Lower lobe of right lung (tissue), 2 donors: Measurements from ENCODE around the gene IFIT1B. TPM values are rescaled to one million over a fixed set of nuclear protein-coding genes. Genes with fewer than 3 reads are reported as not detected.
"Not testable (repeated sequence)": the region's sequence is repeated elsewhere in the genome, so short reads cannot be mapped to it uniquely, and the experiment has no call there.

ENCODE experiments used
- ATAC-seq, 2 donors: fragments of 200-7000 bp; cut with Tn5 transposase; one replicate each; pipeline ENCODE4 v1.9.1; 2020 to 2022; ENCODE audit warnings: mild to moderate bottlenecking in 2 of 2, moderate library complexity in 2 of 2
- DNase-seq: peaks from one replicate; pipeline ENCODE4 v3.0.0-alpha.2; 2020
- H3K27ac ChIP-seq: fragments of 200-600 bp; one replicate; pipeline ENCODE4 v1.8.0; 2022
- H3K27me3 ChIP-seq: fragments of 200-600 bp; one replicate; pipeline ENCODE4 v1.8.0; 2022; ENCODE audit warnings: low read depth
- H3K36me3 ChIP-seq: fragments of 200-600 bp; one replicate; pipeline ENCODE4 v1.8.0; 2022; ENCODE audit warnings: mild to moderate bottlenecking
- H3K4me1 ChIP-seq: fragments of 200-600 bp; one replicate; pipeline ENCODE4 v1.8.0; 2022
- H3K4me3 ChIP-seq: fragments of 200-600 bp; one replicate; pipeline ENCODE4 v1.8.0; 2022; ENCODE audit warnings: mild to moderate bottlenecking
- H3K9me3 ChIP-seq: fragments of 200-600 bp; one replicate; pipeline ENCODE4 v1.8.0; 2022
- CTCF ChIP-seq: fragments of 200-600 bp; IDR thresholded peaks from one replicate; pipeline ENCODE4 v1.8.0; 2022; ENCODE audit warnings: antibody characterized with exemption, mild to moderate bottlenecking
- intact Hi-C: fragments of 100-400 bp; cut with DNase I; formaldehyde crosslinking; loops from one replicate; pipeline ENCODE4 v1.11.0; 2022
- total RNA-seq: library from RNA; stranded (reverse); fragmentation: NEBNext Ultra II Directional; extraction: Animal tissue kit (Norgen Biotek cat#: 25700); gene quantifications from one replicate; pipeline ENCODE4 v1.2.1, GENCODE V29; 2021
- donor health status: DM: no; HTN: yes; CAD: no; lungs with severe emphysema.

Gene IFIT1B
- total RNA-seq, 1 donor from 2014 or later: not detected

- no peak overlapping the region for H3K4me3 ChIP-seq
- DNase-seq (no peak), ATAC-seq (peak; percentile 48 to 63)
- H3K4me1 ChIP-seq: peaks cover 59% of the 10 kb centered on the region
- H3K27ac ChIP-seq: peak overlapping the region; percentile 9
- H3K36me3 ChIP-seq: no peaks in the 10 kb centered on the region
- H3K27me3 ChIP-seq: no peaks in the 10 kb centered on the region
- no peaks in the 10 kb centered on the region for H3K9me3 ChIP-seq
- intact Hi-C loops: no loop called here
- no peak for TF ChIP-seq CTCF
Observed at GRCh38 chr10:89346405-89347254, 31.2 kb upstream of the IFIT1B start.

- H3K9me3 ChIP-seq: no peaks in the 10 kb centered on the region
- no peak for TF ChIP-seq CTCF
- DNase-seq (no peak), ATAC-seq (no peak)
- H3K36me3 ChIP-seq: no peaks in the 10 kb centered on the region
- peak overlapping the region; percentile 9 for H3K27ac ChIP-seq
- intact Hi-C loops: no loop called here
- H3K4me1 ChIP-seq: peaks cover 71% of the 10 kb centered on the region
- H3K27me3 ChIP-seq: no peaks in the 10 kb centered on the region
- H3K4me3 ChIP-seq: no peak overlapping the region
Observed at GRCh38 chr10:89347701-89348457, 30.0 kb upstream of the IFIT1B start.

GRCh38 chr10:89348481-89348880 lies 29.4 kb upstream of the IFIT1B start:
- DNase-seq (no peak), ATAC-seq (no peak)
- H3K36me3 ChIP-seq: no peaks in the 10 kb centered on the region
- no peak overlapping the region for H3K27ac ChIP-seq
- H3K27me3 ChIP-seq: no peaks in the 10 kb centered on the region
- H3K4me1 ChIP-seq: peaks cover 72% of the 10 kb centered on the region
- intact Hi-C loops: no loop called here
- TF ChIP-seq CTCF: no peak
- no peak overlapping the region for H3K4me3 ChIP-seq
- H3K9me3 ChIP-seq: no peaks in the 10 kb centered on the region

- Histone ChIP-seq H3K36me3 (no peaks in the 10 kb centered on the region), H3K27me3 (no peaks in the 10 kb centered on the region), H3K9me3 (no peaks in the 10 kb centered on the region), H3K4me3 (no peak overlapping the region), H3K27ac (no peak overlapping the region), H3K4me1 (peaks cover 72% of the 10 kb centered on the region)
- no peak for ATAC-seq
- TF ChIP-seq CTCF: no peak
- no peak for DNase-seq
- intact Hi-C loops: no loop called here
Observed at GRCh38 chr10:89348975-89349374, 28.9 kb upstream of the IFIT1B start.

GRCh38 chr10:89350631-89351315 lies 27.1 kb upstream of the IFIT1B start:
- ATAC-seq (peak; percentile 77 to 79), DNase-seq (peak; percentile 59)
- H3K27ac ChIP-seq: peak overlapping the region; percentile 79
- H3K4me1 ChIP-seq: peaks cover 64% of the 10 kb centered on the region
- H3K9me3 ChIP-seq, intact Hi-C loops, H3K27me3 ChIP-seq, H3K36me3 ChIP-seq, H3K4me3 ChIP-seq: not testable (repeated sequence)
